Superior temporal gyrus (tissue), 1 donor: Measurements from ENCODE around the gene MYH13.

ENCODE experiments used
- DNase-seq: peaks from one replicate; pipeline ENCODE4 v3.0.0-alpha.2; 2016; ENCODE audit errors: extremely low spot score

The MYH13 gene

GRCh38 chr17:10251212-10251948, 121.4 kb downstream of the MYH13 start:
- no peak for DNase-seq
